Measurements from ENCODE around the gene ADGRF5.

The ADGRF5 gene

GRCh38 chr6:46921731-46922130 is at the start of gene ADGRF5:
Gene ADGRF5 (minus strand): TSS chr6:46921938. CDS start chr6:46906762, 15,176 bp downstream.
- no peak for TF ChIP-seq CTCF (IDR thresholded peaks at IDR 0.05; ENCODE audit: extremely low read depth, insufficient read depth, missing control alignments)
- DNase-seq (ENCODE audit: low spot score) = no peak
- in situ Hi-C loops (cut with MboI; ENCODE audit: low pct_unique_long_range_greater_than_20kb, low sequenced_read_pairs, unreplicated experiment) = no loop called here

- in situ Hi-C loops (cut with MboI; ENCODE audit: low pct_unique_long_range_greater_than_20kb, low sequenced_read_pairs, unreplicated experiment) = no loop called here
- DNase-seq (ENCODE audit: low spot score) = no peak
- TF ChIP-seq CTCF (IDR thresholded peaks at IDR 0.05; ENCODE audit: extremely low read depth, insufficient read depth, missing control alignments) = no peak
Measured at GRCh38 chr6:46969206-46969605, 47.5 kb upstream of the ADGRF5 start.

- TF ChIP-seq CTCF (IDR thresholded peaks at IDR 0.05; ENCODE audit: extremely low read depth, insufficient read depth, missing control alignments) = no peak
- no peak for DNase-seq (ENCODE audit: low spot score)
- in situ Hi-C loops (cut with MboI; ENCODE audit: low pct_unique_long_range_greater_than_20kb, low sequenced_read_pairs, unreplicated experiment) = no loop called here
Measured at GRCh38 chr6:46967826-46968349, 46.1 kb upstream of the ADGRF5 start.

- no peak for TF ChIP-seq CTCF (IDR thresholded peaks at IDR 0.05; ENCODE audit: extremely low read depth, insufficient read depth, missing control alignments)
- DNase-seq (ENCODE audit: low spot score) = no peak
- in situ Hi-C loops (cut with MboI; ENCODE audit: low pct_unique_long_range_greater_than_20kb, low sequenced_read_pairs, unreplicated experiment) = no loop called here
Measured at GRCh38 chr6:46964716-46965519, 43.2 kb upstream of the ADGRF5 start.

- no peak for DNase-seq (ENCODE audit: low spot score)
- in situ Hi-C loops (cut with MboI; ENCODE audit: low pct_unique_long_range_greater_than_20kb, low sequenced_read_pairs, unreplicated experiment) = no loop called here
- TF ChIP-seq CTCF (IDR thresholded peaks at IDR 0.05; ENCODE audit: extremely low read depth, insufficient read depth, missing control alignments) = no peak
Measured at GRCh38 chr6:46963626-46964025, 41.9 kb upstream of the ADGRF5 start.

GRCh38 chr6:46963039-46963438 is 41.3 kb upstream of the ADGRF5 start:
- no peak for DNase-seq (ENCODE audit: low spot score)
- no peak for TF ChIP-seq CTCF (IDR thresholded peaks at IDR 0.05; ENCODE audit: extremely low read depth, insufficient read depth, missing control alignments)
- in situ Hi-C loops (cut with MboI; ENCODE audit: low pct_unique_long_range_greater_than_20kb, low sequenced_read_pairs, unreplicated experiment) = no loop called here

Data from GM13977 (cell line).